MM.1S (cell line): ENCODE data around the gene RCC2.

Experiments used
- EZH2 ChIP-seq: fragments of 300-600 bp; sonication (generic); optimal IDR thresholded peaks from 2 replicates; pipeline ENCODE3; 2017; ENCODE audit warnings: low read depth, mild to moderate bottlenecking, antibody characterized with exemption, low read length, mixed read lengths
- TF ChIP-seq, protein P1 (sequence below): fragments of 300-600 bp; sonication (generic); IDR thresholded peaks from 2 replicates; pipeline ENCODE4 v1.5.1; 2016; ENCODE audit warnings: antibody characterized with exemption, low read length, mixed read lengths

DNA sequence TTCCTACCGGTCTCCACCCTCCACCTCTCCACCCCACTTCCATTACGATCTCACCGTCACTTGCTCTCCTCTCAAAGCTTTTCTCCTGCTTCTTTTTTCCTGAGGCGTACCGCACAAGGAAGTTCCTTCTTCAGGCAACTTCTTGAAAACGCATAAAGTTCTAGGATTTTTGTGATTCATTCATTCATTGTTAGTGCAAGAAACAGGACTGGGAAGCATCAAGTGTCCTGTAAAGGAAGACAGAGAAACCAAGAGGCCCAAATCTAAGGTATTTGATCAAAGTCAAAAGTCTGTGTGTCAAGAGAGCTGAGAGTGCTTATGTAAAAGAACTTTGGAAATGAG, 1.3 kb upstream of the RCC2 start:
- TF ChIP-seq, protein P1, sequence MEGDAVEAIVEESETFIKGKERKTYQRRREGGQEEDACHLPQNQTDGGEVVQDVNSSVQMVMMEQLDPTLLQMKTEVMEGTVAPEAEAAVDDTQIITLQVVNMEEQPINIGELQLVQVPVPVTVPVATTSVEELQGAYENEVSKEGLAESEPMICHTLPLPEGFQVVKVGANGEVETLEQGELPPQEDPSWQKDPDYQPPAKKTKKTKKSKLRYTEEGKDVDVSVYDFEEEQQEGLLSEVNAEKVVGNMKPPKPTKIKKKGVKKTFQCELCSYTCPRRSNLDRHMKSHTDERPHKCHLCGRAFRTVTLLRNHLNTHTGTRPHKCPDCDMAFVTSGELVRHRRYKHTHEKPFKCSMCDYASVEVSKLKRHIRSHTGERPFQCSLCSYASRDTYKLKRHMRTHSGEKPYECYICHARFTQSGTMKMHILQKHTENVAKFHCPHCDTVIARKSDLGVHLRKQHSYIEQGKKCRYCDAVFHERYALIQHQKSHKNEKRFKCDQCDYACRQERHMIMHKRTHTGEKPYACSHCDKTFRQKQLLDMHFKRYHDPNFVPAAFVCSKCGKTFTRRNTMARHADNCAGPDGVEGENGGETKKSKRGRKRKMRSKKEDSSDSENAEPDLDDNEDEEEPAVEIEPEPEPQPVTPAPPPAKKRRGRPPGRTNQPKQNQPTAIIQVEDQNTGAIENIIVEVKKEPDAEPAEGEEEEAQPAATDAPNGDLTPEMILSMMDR = no peak
- no peak for TF ChIP-seq EZH2
